SK-N-MC (cell line): ENCODE data around the gene SLC66A1.

Source experiments
- EZH2 ChIP-seq: fragments of 200-600 bp; sonication (generic); IDR thresholded peaks from one replicate; pipeline ENCODE4 v1.6.1; 2017; ENCODE audit warnings: antibody characterized with exemption
- FOXP2 ChIP-seq: optimal IDR thresholded peaks from 2 replicates; pipeline ENCODE3; 2011; ENCODE audit warnings: mild to moderate bottlenecking, moderate library complexity; ENCODE audit not compliant: insufficient read depth; ENCODE audit errors: extremely low read length, control extremely low read depth
- POLR2AphosphoS5 ChIP-seq: IDR thresholded peaks from 2 replicates; pipeline ENCODE4 v1.6.1; 2012; ENCODE audit warnings: mild to moderate bottlenecking, low read depth, low read length, borderline replicate concordance

DNA sequence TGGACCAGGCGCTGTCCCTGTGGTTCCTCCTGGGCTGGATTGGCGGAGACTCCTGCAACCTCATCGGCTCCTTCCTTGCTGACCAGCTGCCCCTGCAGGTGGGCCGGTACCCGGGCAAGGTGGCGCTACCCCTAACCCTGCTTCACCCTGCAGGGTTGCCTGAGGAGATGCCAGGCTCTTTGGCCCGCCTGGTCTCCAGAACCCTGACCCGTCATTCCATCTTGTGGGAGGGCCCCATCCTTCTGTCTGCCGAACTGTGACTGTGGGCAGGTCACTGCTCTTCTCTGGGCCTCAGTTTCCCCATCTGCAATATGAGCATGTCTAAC, 12.5 kb downstream of the SLC66A1 start:
- TF ChIP-seq POLR2AphosphoS5 (no peak), EZH2 (no peak), FOXP2 (no peak)
